ENCODE results near the gene MLLT3.

GRCh38 chr9:20330688-20331087 lies 291.6 kb downstream of the MLLT3 start:
- no peak for TF ChIP-seq EP300 (IDR thresholded peaks at IDR 0.05)
- TF ChIP-seq, protein P1, sequence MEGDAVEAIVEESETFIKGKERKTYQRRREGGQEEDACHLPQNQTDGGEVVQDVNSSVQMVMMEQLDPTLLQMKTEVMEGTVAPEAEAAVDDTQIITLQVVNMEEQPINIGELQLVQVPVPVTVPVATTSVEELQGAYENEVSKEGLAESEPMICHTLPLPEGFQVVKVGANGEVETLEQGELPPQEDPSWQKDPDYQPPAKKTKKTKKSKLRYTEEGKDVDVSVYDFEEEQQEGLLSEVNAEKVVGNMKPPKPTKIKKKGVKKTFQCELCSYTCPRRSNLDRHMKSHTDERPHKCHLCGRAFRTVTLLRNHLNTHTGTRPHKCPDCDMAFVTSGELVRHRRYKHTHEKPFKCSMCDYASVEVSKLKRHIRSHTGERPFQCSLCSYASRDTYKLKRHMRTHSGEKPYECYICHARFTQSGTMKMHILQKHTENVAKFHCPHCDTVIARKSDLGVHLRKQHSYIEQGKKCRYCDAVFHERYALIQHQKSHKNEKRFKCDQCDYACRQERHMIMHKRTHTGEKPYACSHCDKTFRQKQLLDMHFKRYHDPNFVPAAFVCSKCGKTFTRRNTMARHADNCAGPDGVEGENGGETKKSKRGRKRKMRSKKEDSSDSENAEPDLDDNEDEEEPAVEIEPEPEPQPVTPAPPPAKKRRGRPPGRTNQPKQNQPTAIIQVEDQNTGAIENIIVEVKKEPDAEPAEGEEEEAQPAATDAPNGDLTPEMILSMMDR (IDR thresholded peaks at IDR 0.05), result no peak
